Kidney (tissue), 14 donors: ENCODE measurements around the gene WDR73. TPM values are rescaled to one million over a fixed set of nuclear protein-coding genes. Genes with fewer than 3 reads are reported as not detected.

Source experiments
- DNase-seq, 5 donors: peaks; one replicate each; pipeline ENCODE4 v3.0.0-alpha.2; 2013 to 2020
- FAIRE-seq: peaks from 2 replicates; lab custom pipeline; 2012; peaks lifted over from hg19 to GRCh38; lab: Jason Lieb, UNC
- H3K27ac ChIP-seq, 2 donors: one replicate each; pipeline ENCODE4 v1.7.0; 2013; ENCODE audit warnings: low read depth in 2 of 2, low read length in 2 of 2, inconsistent platforms in 1 of 2
- H3K27me3 ChIP-seq: one replicate; pipeline ENCODE4 v1.7.1; 2013; ENCODE audit warnings: low read length, inconsistent platforms; ENCODE audit not compliant: control insufficient read depth, insufficient read depth
- H3K36me3 ChIP-seq, 3 donors: one replicate each; pipeline versions ENCODE4 v1.7.0 to v1.7.1; 2013; ENCODE audit warnings: low read length in 3 of 3, control low read depth in 1 of 3, inconsistent platforms in 1 of 3; ENCODE audit not compliant: insufficient read depth in 3 of 3, control insufficient read depth in 2 of 3
- H3K4me1 ChIP-seq, 3 donors: one replicate each; pipeline versions ENCODE4 v1.7.0 to v1.7.1; 2013; ENCODE audit warnings: low read length in 3 of 3, inconsistent platforms in 1 of 3, low read depth in 1 of 3; ENCODE audit not compliant: control insufficient read depth in 2 of 3, insufficient read depth in 2 of 3
- H3K4me3 ChIP-seq, 3 donors: one replicate each; pipeline versions ENCODE4 v1.7.0 to v1.8.1; 2013; ENCODE audit warnings: low read length in 3 of 3, control low read depth in 1 of 3, inconsistent platforms in 1 of 3
- H3K9ac ChIP-seq, 3 donors: one replicate each; pipeline versions ENCODE4 v1.7.0 to v1.7.1; 2013; ENCODE audit warnings: low read length in 3 of 3, control low read depth in 1 of 3, inconsistent platforms in 1 of 3
- H3K9me3 ChIP-seq, 3 donors: one replicate each; pipeline versions ENCODE4 v1.7.0 to v1.7.1; 2013; ENCODE audit warnings: low read length in 3 of 3, control low read depth in 1 of 3, inconsistent platforms in 1 of 3; ENCODE audit not compliant: control insufficient read depth in 2 of 3, insufficient read depth in 1 of 3
- CTCF ChIP-seq: IDR thresholded peaks from 3 replicates; pipeline ENCODE4 v1.5.1; 2012; ENCODE audit warnings: mild to moderate bottlenecking, moderate library complexity, borderline replicate concordance; ENCODE audit not compliant: insufficient read depth; ENCODE audit errors: extremely low read depth
- intact Hi-C: fragments of 100-400 bp; cut with DNase I; formaldehyde crosslinking; loops from one replicate; pipeline ENCODE4 v1.11.1; 2022
- polyA plus RNA-seq: library from polyadenylated mRNA; stranded (reverse); fragments of 350-450 nt; fragmentation: Illumina TruSeq; extraction: RNeasy Lipid Tissue Mini Kit (QIAGEN cat#74804); gene quantifications from one replicate; pipeline ENCODE4 v1.2.3, GENCODE V29; 2014; ENCODE audit warnings: low read depth, low replicate concordance; ENCODE audit not compliant: insufficient read depth
- total RNA-seq: library from RNA; stranded (reverse); fragmentation: NEBNext Ultra II Directional; extraction: Animal tissue kit (Norgen Biotek cat#: 25700); gene quantifications from one replicate; pipeline ENCODE4 v1.2.1, GENCODE V29; 2021
- donor health status: control.
- donor health status: control.
- donor health status: control.
- donor health status: control.
- donor health status: control.
- donor health status: DM: yes; HTN: yes; CAD: no.
- donor health status: Normal renal cell carcinoma (clear cell type).

WDR73 gene
- total and polyA plus RNA-seq, 2 donors from 2014 or later: 26.2 to 39.2 TPM

- DNase-seq (no peak), FAIRE-seq (no peak)
- no peak for TF ChIP-seq CTCF
- no peak overlapping the region for H3K9ac ChIP-seq
- no peaks in the 10 kb centered on the region for H3K36me3 ChIP-seq
- no peaks in the 10 kb centered on the region for H3K27me3 ChIP-seq
- intact Hi-C loops: no loop called here
- no peak overlapping the region for H3K27ac ChIP-seq
- no peaks in the 10 kb centered on the region for H3K9me3 ChIP-seq
- H3K4me1 ChIP-seq: peaks cover 0 to 10% (median 10%) of the 10 kb centered on the region in 3 donors
- no peak overlapping the region for H3K4me3 ChIP-seq
These were observed 45.6 kb upstream of the WDR73 start for GRCh38 chr15:84699538-84700191.

- FAIRE-seq (no peak), DNase-seq (no peak)
- Histone ChIP-seq H3K27me3 (no peaks in the 10 kb centered on the region), H3K4me1 (no peaks in the 10 kb centered on the region), H3K36me3 (no peaks in the 10 kb centered on the region), H3K27ac (no peak overlapping the region), H3K9me3 (no peaks in the 10 kb centered on the region), H3K4me3 (no peak overlapping the region), H3K9ac (no peak overlapping the region)
- intact Hi-C loops: no loop called here
- no peak for TF ChIP-seq CTCF
These were observed 43.3 kb upstream of the WDR73 start for GRCh38 chr15:84697236-84697990.

- DNase-seq (no peak), FAIRE-seq (no peak)
- H3K4me3 ChIP-seq: no peak overlapping the region
- intact Hi-C loops: no loop called here
- H3K9me3 ChIP-seq: no peaks in the 10 kb centered on the region
- no peak for TF ChIP-seq CTCF
- no peaks in the 10 kb centered on the region for H3K27me3 ChIP-seq
- H3K9ac ChIP-seq: no peak overlapping the region
- no peaks in the 10 kb centered on the region for H3K4me1 ChIP-seq
- no peaks in the 10 kb centered on the region for H3K36me3 ChIP-seq
- H3K27ac ChIP-seq: no peak overlapping the region
These were observed 42.7 kb upstream of the WDR73 start for GRCh38 chr15:84696757-84697156.
